ENCODE data around the gene WDR72.

WDR72 gene

GRCh38 chr15:53549697-53550305 is 209.7 kb downstream of the WDR72 start:
- TF ChIP-seq GATA2 (IDR thresholded peaks at IDR 0.05; ENCODE audit: low read depth, low read length) = no peak
- TF ChIP-seq GATA3 (IDR thresholded peaks at IDR 0.05; ENCODE audit: low read depth, low read length) = no peak

- TF ChIP-seq GATA2 (IDR thresholded peaks at IDR 0.05; ENCODE audit: low read depth, low read length) = no peak
- no peak for TF ChIP-seq GATA3 (IDR thresholded peaks at IDR 0.05; ENCODE audit: low read depth, low read length)
Measured at GRCh38 chr15:53548236-53548635, 211.2 kb downstream of the WDR72 start.

- TF ChIP-seq GATA3 (IDR thresholded peaks at IDR 0.05; ENCODE audit: low read depth, low read length) (no peak), GATA2 (IDR thresholded peaks at IDR 0.05; ENCODE audit: low read depth, low read length) (no peak)
Measured at GRCh38 chr15:53539878-53540277, 219.6 kb downstream of the WDR72 start.

GRCh38 chr15:53536479-53537120 is 222.9 kb downstream of the WDR72 start:
- TF ChIP-seq GATA2 (IDR thresholded peaks at IDR 0.05; ENCODE audit: low read depth, low read length) = no peak
- TF ChIP-seq GATA3 (IDR thresholded peaks at IDR 0.05; ENCODE audit: low read depth, low read length) = no peak

- TF ChIP-seq GATA2 (IDR thresholded peaks at IDR 0.05; ENCODE audit: low read depth, low read length) (no peak), GATA3 (IDR thresholded peaks at IDR 0.05; ENCODE audit: low read depth, low read length) (no peak)
Measured at GRCh38 chr15:53535886-53536285, 223.6 kb downstream of the WDR72 start.

- TF ChIP-seq GATA2 (IDR thresholded peaks at IDR 0.05; ENCODE audit: low read depth, low read length) = no peak
- TF ChIP-seq GATA3 (IDR thresholded peaks at IDR 0.05; ENCODE audit: low read depth, low read length) = no peak
Measured at GRCh38 chr15:53534105-53534839, 225.2 kb downstream of the WDR72 start.

GRCh38 chr15:53530761-53531160 is 228.7 kb downstream of the WDR72 start:
- TF ChIP-seq GATA3 (IDR thresholded peaks at IDR 0.05; ENCODE audit: low read depth, low read length) (no peak), GATA2 (IDR thresholded peaks at IDR 0.05; ENCODE audit: low read depth, low read length) (no peak)

- TF ChIP-seq GATA2 (IDR thresholded peaks at IDR 0.05; ENCODE audit: low read depth, low read length) (no peak), GATA3 (IDR thresholded peaks at IDR 0.05; ENCODE audit: low read depth, low read length) (no peak)
Measured at GRCh38 chr15:53527996-53528395, 231.5 kb downstream of the WDR72 start.

- TF ChIP-seq GATA3 (IDR thresholded peaks at IDR 0.05; ENCODE audit: low read depth, low read length) (no peak), GATA2 (IDR thresholded peaks at IDR 0.05; ENCODE audit: low read depth, low read length) (no peak)
Measured at GRCh38 chr15:53525894-53526293, 233.6 kb downstream of the WDR72 start.

- no peak for TF ChIP-seq GATA3 (IDR thresholded peaks at IDR 0.05; ENCODE audit: low read depth, low read length)
Measured at GRCh38 chr15:53522991-53523390, 236.5 kb downstream of the WDR72 start.

- TF ChIP-seq GATA3 (IDR thresholded peaks at IDR 0.05; ENCODE audit: low read depth, low read length) = no peak
- TF ChIP-seq GATA2 (IDR thresholded peaks at IDR 0.05; ENCODE audit: low read depth, low read length) = no peak
Measured at GRCh38 chr15:53520996-53521395, 238.5 kb downstream of the WDR72 start.

- TF ChIP-seq GATA2 (IDR thresholded peaks at IDR 0.05; ENCODE audit: low read depth, low read length) = no peak
- TF ChIP-seq GATA3 (IDR thresholded peaks at IDR 0.05; ENCODE audit: low read depth, low read length) = no peak
Measured at GRCh38 chr15:53513431-53513830, 246.0 kb downstream of the WDR72 start.

GRCh38 chr15:53512029-53512428 is 247.4 kb downstream of the WDR72 start:
- TF ChIP-seq GATA3 (IDR thresholded peaks at IDR 0.05; ENCODE audit: low read depth, low read length) (no peak), GATA2 (IDR thresholded peaks at IDR 0.05; ENCODE audit: low read depth, low read length) (no peak)

GRCh38 chr15:53511175-53511574 is 248.3 kb downstream of the WDR72 start:
- TF ChIP-seq GATA3 (IDR thresholded peaks at IDR 0.05; ENCODE audit: low read depth, low read length) (no peak), GATA2 (IDR thresholded peaks at IDR 0.05; ENCODE audit: low read depth, low read length) (no peak)

- TF ChIP-seq GATA2 (IDR thresholded peaks at IDR 0.05; ENCODE audit: low read depth, low read length) = no peak
- no peak for TF ChIP-seq GATA3 (IDR thresholded peaks at IDR 0.05; ENCODE audit: low read depth, low read length)
Measured at GRCh38 chr15:53506370-53506769, 253.1 kb downstream of the WDR72 start.

Data from SH-SY5Y (cell line).